ENCODE measurements around the gene DHRSX. TPM values are rescaled to one million over a fixed set of nuclear protein-coding genes. Genes with fewer than 3 reads are reported as not detected.

DHRSX gene
- total RNA-seq, 2 experiments from 2014 or later, result 13.8 to 17.7 TPM

- Mint-ChIP-seq H3K4me3 (no peak overlapping the region), H3K27ac (no peak overlapping the region), H3K9me3 (ENCODE audit: low read depth) (peaks cover 29% of the 10 kb centered on the region), H3K36me3 (ENCODE audit: low read depth) (peaks cover 90% of the 10 kb centered on the region), H3K27me3 (no peaks in the 10 kb centered on the region), H3K4me1 (no peaks in the 10 kb centered on the region)
- DNase-seq (no peak), ATAC-seq (no peak)
- intact Hi-C loops (cut with DNase I, micrococcal nuclease), result no loop called here
- CTCF ChIA-PET, result no interaction called here
- POLR2A ChIA-PET, result no interaction called here
Measured at GRCh38 chrX:2342281-2342688, 158.5 kb downstream of the DHRSX start.

- H3K4me1 Mint-ChIP-seq, result no peaks in the 10 kb centered on the region
- ATAC-seq (no peak), DNase-seq (no peak)
- no peaks in the 10 kb centered on the region for H3K27me3 Mint-ChIP-seq
- no peak overlapping the region for H3K4me3 Mint-ChIP-seq
- ChIA-PET POLR2A (no interaction called here), CTCF (no interaction called here)
- H3K9me3 Mint-ChIP-seq (ENCODE audit: low read depth), result peaks cover 22% of the 10 kb centered on the region
- no peak overlapping the region for H3K27ac Mint-ChIP-seq
- peaks cover 80% of the 10 kb centered on the region for H3K36me3 Mint-ChIP-seq (ENCODE audit: low read depth)
- intact Hi-C loops (cut with DNase I, micrococcal nuclease), result no loop called here
Measured at GRCh38 chrX:2340991-2341390, 159.8 kb downstream of the DHRSX start.

DNA sequence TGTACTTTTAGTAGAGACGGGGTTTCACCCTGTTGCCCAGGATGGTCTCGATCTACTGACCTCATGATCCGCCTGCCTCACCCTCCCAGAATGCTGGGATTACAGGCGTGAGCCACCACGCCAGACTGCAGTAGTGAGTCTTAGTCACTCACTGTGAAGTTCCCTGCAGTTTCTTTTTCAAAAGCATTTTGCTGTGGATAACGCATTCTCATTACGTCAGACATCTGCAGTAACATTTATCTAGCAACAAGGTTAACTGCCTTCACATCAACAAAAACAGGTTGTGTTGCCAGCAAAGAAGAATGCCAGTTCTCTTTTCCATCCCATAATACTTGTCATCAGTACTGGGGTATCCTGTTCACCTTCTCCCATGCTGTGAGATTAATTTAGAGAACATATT lies 164.6 kb downstream of the DHRSX start:
- ChIA-PET POLR2A (no interaction called here), CTCF (no interaction called here)
- DNase-seq (no peak), ATAC-seq (no peak)
- peaks cover 15% of the 10 kb centered on the region for H3K9me3 Mint-ChIP-seq (ENCODE audit: low read depth)
- H3K4me1 Mint-ChIP-seq, result no peaks in the 10 kb centered on the region
- H3K27ac Mint-ChIP-seq, result no peak overlapping the region
- H3K4me3 Mint-ChIP-seq, result no peak overlapping the region
- intact Hi-C loops (cut with DNase I, micrococcal nuclease), result no loop called here
- no peaks in the 10 kb centered on the region for H3K27me3 Mint-ChIP-seq
- peaks cover 40% of the 10 kb centered on the region for H3K36me3 Mint-ChIP-seq (ENCODE audit: low read depth)

- Mint-ChIP-seq H3K4me3 (no peak overlapping the region), H3K4me1 (no peaks in the 10 kb centered on the region), H3K9me3 (ENCODE audit: low read depth) (peaks cover 6% of the 10 kb centered on the region), H3K27ac (no peak overlapping the region), H3K27me3 (no peaks in the 10 kb centered on the region), H3K36me3 (ENCODE audit: low read depth) (peaks cover 21% of the 10 kb centered on the region)
- intact Hi-C loops (cut with DNase I, micrococcal nuclease), result no loop called here
- DNase-seq (no peak), ATAC-seq (no peak)
- ChIA-PET CTCF (no interaction called here), POLR2A (no interaction called here)
Measured at GRCh38 chrX:2334237-2334636, 166.5 kb downstream of the DHRSX start.

- peaks cover 7% of the 10 kb centered on the region for H3K36me3 Mint-ChIP-seq (ENCODE audit: low read depth)
- ChIA-PET CTCF (no interaction called here), POLR2A (no interaction called here)
- no peaks in the 10 kb centered on the region for H3K27me3 Mint-ChIP-seq
- no peak overlapping the region for H3K27ac Mint-ChIP-seq
- no peaks in the 10 kb centered on the region for H3K4me1 Mint-ChIP-seq
- no peaks in the 10 kb centered on the region for H3K9me3 Mint-ChIP-seq (ENCODE audit: low read depth)
- intact Hi-C loops (cut with DNase I, micrococcal nuclease), result no loop called here
- no peak overlapping the region for H3K4me3 Mint-ChIP-seq
- ATAC-seq (no peak), DNase-seq (no peak)
Measured at GRCh38 chrX:2332252-2332651, 168.5 kb downstream of the DHRSX start.

- DNase-seq, result no peak
- intact Hi-C loops (cut with DNase I, micrococcal nuclease), result no loop called here
- Mint-ChIP-seq H3K27me3 (no peaks in the 10 kb centered on the region), H3K36me3 (ENCODE audit: low read depth) (peaks cover 6% of the 10 kb centered on the region), H3K9me3 (ENCODE audit: low read depth) (no peaks in the 10 kb centered on the region), H3K27ac (no peak overlapping the region), H3K4me1 (no peaks in the 10 kb centered on the region), H3K4me3 (no peak overlapping the region)
- ChIA-PET CTCF (no interaction called here), POLR2A (no interaction called here)
- ATAC-seq, result no peak
Measured at GRCh38 chrX:2330910-2331309, 169.9 kb downstream of the DHRSX start.

- peaks cover 2% of the 10 kb centered on the region for H3K9me3 Mint-ChIP-seq (ENCODE audit: low read depth)
- H3K27me3 Mint-ChIP-seq, result no peaks in the 10 kb centered on the region
- intact Hi-C loops (cut with DNase I, micrococcal nuclease), result no loop called here
- ATAC-seq (no peak), DNase-seq (no peak)
- H3K4me1 Mint-ChIP-seq, result no peaks in the 10 kb centered on the region
- peaks cover 5% of the 10 kb centered on the region for H3K36me3 Mint-ChIP-seq (ENCODE audit: low read depth)
- no peak overlapping the region for H3K4me3 Mint-ChIP-seq
- no peak overlapping the region for H3K27ac Mint-ChIP-seq
- ChIA-PET POLR2A (no interaction called here), CTCF (no interaction called here)
Measured at GRCh38 chrX:2330487-2330886, 170.3 kb downstream of the DHRSX start.

GRCh38 chrX:2327423-2327822 lies 173.4 kb downstream of the DHRSX start:
- no peak for DNase-seq
- H3K27me3 Mint-ChIP-seq, result no peaks in the 10 kb centered on the region
- H3K4me1 Mint-ChIP-seq, result no peaks in the 10 kb centered on the region
- no peak for ATAC-seq
- H3K27ac Mint-ChIP-seq, result no peak overlapping the region
- ChIA-PET CTCF (no interaction called here), POLR2A (no interaction called here)
- peaks cover 5% of the 10 kb centered on the region for H3K9me3 Mint-ChIP-seq (ENCODE audit: low read depth)
- H3K36me3 Mint-ChIP-seq (ENCODE audit: low read depth), result peaks cover 15% of the 10 kb centered on the region
- intact Hi-C loops (cut with DNase I, micrococcal nuclease), result no loop called here
- H3K4me3 Mint-ChIP-seq, result no peak overlapping the region

DNA sequence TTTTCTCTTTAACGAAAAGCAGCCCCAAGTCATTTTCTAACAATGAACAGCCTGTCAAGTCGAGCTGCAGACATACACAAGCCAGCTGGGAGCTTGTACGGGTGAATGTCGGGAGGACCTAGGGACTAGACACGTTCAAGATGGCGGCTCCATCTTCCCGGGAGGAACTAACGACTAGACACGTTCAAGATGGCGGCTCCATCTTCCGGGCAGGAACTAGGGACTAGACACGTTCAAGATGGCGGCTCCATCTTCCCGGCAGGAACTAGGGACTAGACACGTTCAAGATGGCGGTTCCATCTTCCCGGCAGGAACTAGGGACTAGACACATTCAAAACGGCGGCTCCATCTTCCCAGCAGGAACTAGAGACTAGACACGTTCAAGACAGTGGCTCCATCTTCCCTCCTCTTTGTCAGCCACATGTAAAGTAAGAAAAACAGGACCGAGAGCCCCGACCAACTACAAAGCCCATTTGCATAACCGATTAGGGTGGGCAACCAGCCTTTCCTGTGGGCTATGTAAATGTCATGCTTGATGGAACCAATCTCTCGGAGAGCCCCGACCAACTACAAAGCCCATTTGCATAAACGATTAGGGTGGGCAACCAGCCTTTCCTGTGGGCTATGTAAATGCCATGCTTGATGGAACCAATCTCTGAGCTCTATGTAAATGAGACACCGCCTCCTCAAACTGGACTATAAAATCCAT lies 175.5 kb downstream of the DHRSX start:
- Mint-ChIP-seq H3K27me3 (no peaks in the 10 kb centered on the region), H3K27ac (peak overlapping the region; percentile 74), H3K4me1 (no peaks in the 10 kb centered on the region), H3K4me3 (peak overlapping the region; percentile 58), H3K9me3 (ENCODE audit: low read depth) (peaks cover 5% of the 10 kb centered on the region), H3K36me3 (ENCODE audit: low read depth) (peaks cover 24% of the 10 kb centered on the region)
- intact Hi-C loops (cut with DNase I, micrococcal nuclease), result no loop called here
- ATAC-seq (no peak), DNase-seq (peak; percentile 55)
- ChIA-PET POLR2A (no interaction called here), CTCF (no interaction called here)

GRCh38 chrX:2324151-2324550 lies 176.6 kb downstream of the DHRSX start:
- peak overlapping the region; percentile 16 for H3K4me3 Mint-ChIP-seq
- CTCF ChIA-PET, result no interaction called here
- H3K9me3 Mint-ChIP-seq (ENCODE audit: low read depth), result peaks cover 5% of the 10 kb centered on the region
- ATAC-seq (no peak), DNase-seq (no peak)
- no peaks in the 10 kb centered on the region for H3K4me1 Mint-ChIP-seq
- POLR2A ChIA-PET, result no interaction called here
- intact Hi-C loops (cut with DNase I, micrococcal nuclease), result no loop called here
- H3K27ac Mint-ChIP-seq, result no peak overlapping the region
- peaks cover 24% of the 10 kb centered on the region for H3K36me3 Mint-ChIP-seq (ENCODE audit: low read depth)
- H3K27me3 Mint-ChIP-seq, result no peaks in the 10 kb centered on the region

GRCh38 chrX:2321411-2321810 lies 179.4 kb downstream of the DHRSX start:
- ChIA-PET POLR2A (no interaction called here), CTCF (no interaction called here)
- Mint-ChIP-seq H3K4me1 (no peaks in the 10 kb centered on the region), H3K36me3 (ENCODE audit: low read depth) (peaks cover 30% of the 10 kb centered on the region), H3K27ac (no peak overlapping the region), H3K9me3 (ENCODE audit: low read depth) (peaks cover 7% of the 10 kb centered on the region), H3K27me3 (no peaks in the 10 kb centered on the region), H3K4me3 (no peak overlapping the region)
- ATAC-seq (no peak), DNase-seq (no peak)
- intact Hi-C loops (cut with DNase I, micrococcal nuclease), result no loop called here

DNA sequence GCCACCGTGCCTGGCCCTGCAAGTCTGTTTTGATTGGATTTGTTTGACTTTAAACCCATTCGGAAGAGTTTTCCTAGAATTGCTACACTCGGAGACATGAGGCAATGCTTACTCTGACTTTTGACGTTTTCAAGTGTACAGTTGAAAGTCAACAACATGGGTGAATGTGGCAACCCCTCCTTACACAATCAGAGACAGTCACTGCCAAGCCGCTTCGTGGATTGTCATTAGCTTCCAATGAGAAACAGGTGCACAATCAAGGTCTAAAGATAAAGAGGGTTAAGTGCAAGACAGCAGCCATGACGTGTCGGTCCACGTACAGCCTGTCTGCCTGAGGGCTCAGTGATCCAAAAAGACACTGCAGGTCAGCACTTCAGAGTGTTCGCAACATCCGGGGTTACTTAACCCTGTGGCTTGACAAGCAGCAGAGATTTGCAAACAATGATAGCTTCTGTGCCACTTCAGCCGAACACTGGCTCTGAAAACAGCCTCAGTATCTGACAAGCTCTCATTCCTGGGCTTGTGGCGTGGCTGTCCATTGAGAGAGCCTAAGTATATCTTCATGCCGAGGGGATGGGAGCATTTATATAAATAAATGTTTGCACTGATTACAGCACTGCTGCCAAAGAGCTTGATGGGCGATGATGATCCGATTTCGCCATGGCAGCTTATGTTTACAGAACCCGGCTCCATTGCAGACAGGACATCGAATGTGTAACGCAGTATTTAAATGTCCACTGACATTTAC lies 180.0 kb downstream of the DHRSX start:
- POLR2A ChIA-PET, result no interaction called here
- no peak overlapping the region for H3K4me3 Mint-ChIP-seq
- intact Hi-C loops (cut with DNase I, micrococcal nuclease), result no loop called here
- DNase-seq (no peak), ATAC-seq (no peak)
- CTCF ChIA-PET, result no interaction called here
- H3K27ac Mint-ChIP-seq, result no peak overlapping the region
- peaks cover 28% of the 10 kb centered on the region for H3K36me3 Mint-ChIP-seq (ENCODE audit: low read depth)
- peaks cover 6% of the 10 kb centered on the region for H3K9me3 Mint-ChIP-seq (ENCODE audit: low read depth)
- H3K27me3 Mint-ChIP-seq, result no peaks in the 10 kb centered on the region
- no peaks in the 10 kb centered on the region for H3K4me1 Mint-ChIP-seq
